ENCODE measurements around the gene VAMP3.
A peak's percentile ranks its signal among the peaks of the same experiment; 100 is the strongest.
"Not testable (repeated sequence)": the region's sequence is repeated elsewhere in the genome, so short reads cannot be mapped to it uniquely, and the experiment has no call there.

The VAMP3 gene

DNA sequence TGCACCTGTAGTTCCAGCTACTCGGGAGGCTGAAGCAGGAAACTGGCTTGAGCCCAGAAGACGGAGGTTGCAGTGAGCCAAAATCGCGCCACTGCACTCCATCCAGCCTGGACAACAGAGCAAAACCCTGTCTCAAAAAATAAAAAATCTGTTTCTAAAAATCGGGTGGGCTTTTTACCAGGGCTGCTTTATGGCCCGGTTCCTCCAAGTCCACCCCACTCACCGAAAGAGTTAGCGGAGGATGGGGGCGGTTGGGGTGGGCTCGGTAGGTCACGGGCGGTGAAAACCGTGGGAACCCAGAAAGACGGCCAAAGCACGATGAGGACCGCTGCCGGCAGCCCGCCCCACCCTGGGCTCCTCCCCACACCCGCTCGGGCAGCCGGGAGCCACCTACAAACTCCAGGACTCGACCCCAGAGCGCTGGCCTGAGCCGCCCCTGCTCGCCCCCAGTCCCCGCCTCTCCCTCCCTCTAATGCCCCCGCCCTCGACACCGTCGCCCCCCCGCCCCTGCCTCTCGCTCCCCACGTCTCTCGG is 12.1 kb downstream of the VAMP3 start:
- TF ChIP-seq, protein P1, sequence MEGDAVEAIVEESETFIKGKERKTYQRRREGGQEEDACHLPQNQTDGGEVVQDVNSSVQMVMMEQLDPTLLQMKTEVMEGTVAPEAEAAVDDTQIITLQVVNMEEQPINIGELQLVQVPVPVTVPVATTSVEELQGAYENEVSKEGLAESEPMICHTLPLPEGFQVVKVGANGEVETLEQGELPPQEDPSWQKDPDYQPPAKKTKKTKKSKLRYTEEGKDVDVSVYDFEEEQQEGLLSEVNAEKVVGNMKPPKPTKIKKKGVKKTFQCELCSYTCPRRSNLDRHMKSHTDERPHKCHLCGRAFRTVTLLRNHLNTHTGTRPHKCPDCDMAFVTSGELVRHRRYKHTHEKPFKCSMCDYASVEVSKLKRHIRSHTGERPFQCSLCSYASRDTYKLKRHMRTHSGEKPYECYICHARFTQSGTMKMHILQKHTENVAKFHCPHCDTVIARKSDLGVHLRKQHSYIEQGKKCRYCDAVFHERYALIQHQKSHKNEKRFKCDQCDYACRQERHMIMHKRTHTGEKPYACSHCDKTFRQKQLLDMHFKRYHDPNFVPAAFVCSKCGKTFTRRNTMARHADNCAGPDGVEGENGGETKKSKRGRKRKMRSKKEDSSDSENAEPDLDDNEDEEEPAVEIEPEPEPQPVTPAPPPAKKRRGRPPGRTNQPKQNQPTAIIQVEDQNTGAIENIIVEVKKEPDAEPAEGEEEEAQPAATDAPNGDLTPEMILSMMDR (IDR thresholded peaks at IDR 0.05; ENCODE audit: low read depth, low read length, missing control alignments), result no peak
- in situ Hi-C loops (cut with HindIII; ENCODE audit: low sequenced_read_pairs), result no loop called here
- H3K4me3 ChIP-seq (ENCODE audit: low read depth, low read length), result peak overlapping the region; percentile 51
- no peak for DNase-seq (ENCODE audit: low read depth)

DNA sequence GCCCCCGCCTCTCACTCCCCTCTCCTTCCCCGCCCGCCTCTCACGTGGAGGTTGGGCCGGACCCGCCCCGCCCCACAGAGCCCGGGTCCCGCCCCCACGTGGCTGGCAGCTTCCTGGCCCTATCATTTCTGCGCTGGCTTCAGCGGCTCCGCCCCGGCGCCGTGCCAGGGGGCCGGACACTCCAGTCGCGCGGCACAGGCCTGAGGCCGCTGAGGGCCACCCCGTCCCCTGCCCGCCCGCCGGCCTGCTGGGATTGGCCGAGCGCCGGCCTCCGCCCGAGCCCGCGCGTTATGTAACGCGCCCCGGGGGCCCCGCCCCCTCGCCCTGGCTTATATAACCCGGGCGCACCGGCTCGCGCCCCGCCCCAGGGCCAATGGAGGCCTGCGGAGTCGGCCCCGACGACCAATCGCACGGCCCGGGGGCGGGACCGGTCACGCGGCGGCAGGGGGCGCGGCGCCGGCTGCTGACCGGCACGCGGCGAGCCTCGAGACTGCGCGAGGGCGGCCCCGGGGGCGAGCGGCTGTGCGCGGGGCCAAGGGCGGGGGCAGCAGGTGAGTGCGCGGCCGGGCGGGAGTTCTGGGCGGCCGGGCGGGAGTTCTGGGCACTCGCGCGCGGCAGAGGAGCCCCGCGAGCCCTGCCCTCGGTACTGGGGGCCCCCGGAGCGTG is 12.9 kb downstream of the VAMP3 start, which contains the start of gene PER3:
TSS of gene PER3 (plus strand) at position 466 of the 666 bp plus-strand sequence. CDS start 587 bp downstream, outside the sequence.
- TF ChIP-seq, protein P1 (IDR thresholded peaks at IDR 0.05; ENCODE audit: low read depth, low read length, missing control alignments), result no peak
- in situ Hi-C loops (cut with HindIII; ENCODE audit: low sequenced_read_pairs), result no loop called here
- DNase-seq (ENCODE audit: low read depth), result peak; percentile 88
- H3K4me3 ChIP-seq (ENCODE audit: low read depth, low read length), result peak within 1 kb of the TSS; percentile 51

DNA sequence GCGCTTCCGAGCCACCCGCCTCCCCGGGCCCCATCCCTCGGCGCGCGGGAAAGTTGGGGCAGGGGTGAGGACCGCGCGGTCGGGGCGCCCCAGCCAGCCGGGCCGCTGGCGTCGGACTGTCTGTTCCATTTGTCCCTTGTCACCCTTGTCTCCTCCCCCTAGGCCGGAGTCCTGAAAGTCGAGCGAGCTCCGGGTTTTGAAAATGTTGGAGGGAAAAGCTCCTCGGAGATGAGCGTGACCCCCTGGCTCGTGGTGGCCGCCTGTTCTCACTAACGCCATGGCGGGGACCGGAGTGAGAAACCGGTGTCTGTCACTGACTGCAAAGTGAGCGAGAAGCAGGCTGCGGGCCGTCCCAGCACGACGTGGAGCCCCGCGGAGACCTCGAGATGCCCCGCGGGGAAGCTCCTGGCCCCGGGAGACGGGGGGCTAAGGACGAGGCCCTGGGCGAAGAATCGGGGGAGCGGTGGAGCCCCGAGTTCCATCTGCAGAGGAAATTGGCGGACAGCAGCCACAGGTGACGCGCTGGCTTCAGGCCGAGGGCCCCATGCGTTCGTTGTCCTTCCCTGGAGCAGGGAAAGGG is 13.5 kb downstream of the VAMP3 start:
- TF ChIP-seq, protein P1 (IDR thresholded peaks at IDR 0.05; ENCODE audit: low read depth, low read length, missing control alignments), result no peak
- in situ Hi-C loops (cut with HindIII; ENCODE audit: low sequenced_read_pairs), result no loop called here
- no peak for DNase-seq (ENCODE audit: low read depth)
- H3K4me3 ChIP-seq (ENCODE audit: low read depth, low read length), result peak overlapping the region; percentile 51

DNA sequence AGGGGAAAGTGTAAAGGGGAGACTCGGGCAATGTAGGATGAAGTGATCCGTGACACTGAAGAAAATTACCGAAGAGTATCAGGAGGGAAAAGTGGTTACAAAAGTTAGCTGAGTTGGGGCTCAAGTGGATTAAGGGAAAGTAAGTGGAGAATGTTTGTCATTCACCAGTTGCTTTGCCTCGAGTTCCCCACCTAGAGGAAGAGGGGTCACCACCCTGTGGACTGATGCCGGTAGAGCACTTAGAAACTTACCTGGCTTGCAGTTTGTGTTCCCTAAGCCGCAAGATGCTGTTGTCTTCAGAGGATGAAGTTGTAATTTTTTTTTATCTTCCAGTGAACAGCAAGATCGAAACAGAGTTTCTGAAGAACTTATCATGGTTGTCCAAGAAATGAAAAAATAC is 14.0 kb downstream of the VAMP3 start:
- in situ Hi-C loops (cut with HindIII; ENCODE audit: low sequenced_read_pairs), result no loop called here
- TF ChIP-seq, protein P1 (IDR thresholded peaks at IDR 0.05; ENCODE audit: low read depth, low read length, missing control alignments), result no peak

DNA sequence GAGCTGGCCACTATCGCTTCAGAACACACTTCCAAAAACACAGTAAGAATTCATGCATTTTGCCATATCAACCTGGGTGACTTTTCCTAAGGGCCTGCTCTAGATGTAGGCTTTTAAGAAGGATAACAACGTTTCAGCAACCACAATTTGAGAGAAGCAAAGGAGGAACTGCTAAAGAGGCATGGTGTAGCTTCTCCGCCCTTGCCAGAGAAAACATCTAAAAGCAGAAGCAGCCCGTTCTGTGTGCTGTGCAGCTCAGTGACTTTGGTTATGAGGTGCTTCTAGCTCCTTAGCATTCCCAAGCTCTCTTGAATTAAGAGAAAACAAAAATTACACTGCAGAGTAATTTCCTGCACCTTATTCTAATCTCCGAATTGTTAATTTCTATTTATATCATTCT is 15.7 kb downstream of the VAMP3 start:
- no peak overlapping the region for H3K4me3 ChIP-seq (ENCODE audit: low read depth, low read length)
- TF ChIP-seq, protein P1 (IDR thresholded peaks at IDR 0.05; ENCODE audit: low read depth, low read length, missing control alignments), result no peak
- in situ Hi-C loops (cut with HindIII; ENCODE audit: low sequenced_read_pairs), result no loop called here
- DNase-seq (ENCODE audit: low read depth), result no peak

More for the DNA sequence above, 14.0 kb downstream of the VAMP3 start:
- no peak overlapping the region for H3K4me3 ChIP-seq (ENCODE audit: low read depth, low read length)
- no peak for DNase-seq (ENCODE audit: low read depth)

DNA sequence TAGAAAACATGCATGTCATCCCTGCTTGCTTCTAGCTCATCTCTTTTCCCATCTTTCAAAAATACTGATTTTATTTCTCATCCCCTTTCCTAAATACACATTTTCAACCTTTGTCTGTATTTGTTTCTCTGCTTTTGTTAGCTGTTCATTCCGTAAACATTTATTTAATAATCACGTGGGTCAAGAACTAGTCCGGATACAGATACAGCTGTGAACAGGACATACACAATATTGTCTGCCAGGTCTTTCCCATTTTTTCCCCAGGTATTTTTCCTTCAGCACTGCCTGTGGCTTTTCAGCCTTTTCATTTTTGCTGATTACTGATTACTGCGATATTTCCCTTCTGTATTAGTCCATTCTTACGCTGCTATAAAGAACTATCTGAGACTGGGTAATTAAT is 18.7 kb downstream of the VAMP3 start:
- TF ChIP-seq, protein P1 (IDR thresholded peaks at IDR 0.05; ENCODE audit: low read depth, low read length, missing control alignments), result no peak
- H3K4me3 ChIP-seq (ENCODE audit: low read depth, low read length), result no peak overlapping the region
- DNase-seq (ENCODE audit: low read depth), result no peak
- in situ Hi-C loops (cut with HindIII; ENCODE audit: low sequenced_read_pairs), result no loop called here

DNA sequence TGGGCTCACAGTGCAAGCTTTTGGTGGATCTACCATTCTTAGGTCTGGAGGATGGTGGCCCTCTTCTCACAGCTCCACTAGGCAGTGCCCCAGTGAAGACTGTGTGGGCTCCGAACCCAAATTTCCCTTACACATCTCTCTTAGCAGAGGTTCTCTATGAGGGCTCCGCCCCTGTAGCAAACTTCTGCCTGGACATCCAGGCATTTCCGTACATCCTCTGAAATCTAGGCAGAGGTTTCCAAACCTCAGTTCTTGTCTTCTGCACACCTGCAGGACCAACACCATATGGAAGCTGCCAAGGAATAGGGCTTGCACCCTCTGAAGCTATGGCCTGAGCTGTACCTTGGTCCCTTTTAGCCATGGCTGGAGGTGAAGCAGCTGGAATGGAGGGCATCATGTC is 19.9 kb downstream of the VAMP3 start:
- H3K4me3 ChIP-seq (ENCODE audit: low read depth, low read length); DNase-seq (ENCODE audit: low read depth); in situ Hi-C loops (cut with HindIII; ENCODE audit: low sequenced_read_pairs): not testable (repeated sequence)
